Type B pancreatic cell (in vitro differentiated cells): ENCODE data around the gene DRGX. TPM values are rescaled to one million over a fixed set of nuclear protein-coding genes. Genes with fewer than 3 reads are reported as not detected.
A peak's percentile ranks its signal among the peaks of the same experiment; 100 is the strongest.

Experiments used
- DNase-seq: peaks from one replicate; pipeline ENCODE4 v3.0.0; 2021; ENCODE audit warnings: mixed read lengths; ENCODE audit not compliant: unreplicated experiment; ENCODE audit errors: extremely low spot score
- H3K27ac Mint-ChIP-seq: 2 replicates; pipeline ENCODE4 v1.8.0; 2021; ENCODE audit warnings: mild to moderate bottlenecking, mixed read lengths
- H3K27me3 Mint-ChIP-seq: 2 replicates; pipeline ENCODE4 v1.8.0; 2021; ENCODE audit warnings: mixed read lengths
- H3K36me3 Mint-ChIP-seq: 2 replicates; pipeline ENCODE4 v1.8.0; 2021; ENCODE audit warnings: mixed read lengths
- H3K4me1 Mint-ChIP-seq: one replicate; pipeline ENCODE4 v1.8.0; 2021; ENCODE audit warnings: mixed read lengths; ENCODE audit not compliant: unreplicated experiment
- H3K4me3 Mint-ChIP-seq: 2 replicates; pipeline ENCODE4 v1.8.0; 2021; ENCODE audit warnings: mild to moderate bottlenecking, mixed read lengths
- H3K9me3 Mint-ChIP-seq: 2 replicates; pipeline ENCODE4 v1.8.0; 2021; ENCODE audit warnings: mixed read lengths
- CTCF ChIP-seq: fragments of 200-600 bp; sonication (generic); conservative IDR thresholded peaks from 2 replicates; pipeline ENCODE4 v1.5.0; 2021; ENCODE audit warnings: antibody characterized with exemption, mild to moderate bottlenecking
- total RNA-seq: library from RNA; stranded (reverse); gene quantifications from 2 replicates; pipeline ENCODE4 v1.2.1, GENCODE V29; 2021; ENCODE audit warnings: low replicate concordance

Gene DRGX
- total RNA-seq, 1 donor from 2014 or later = 0.22 TPM

- no peak for DNase-seq
- no peak overlapping the region for H3K27ac Mint-ChIP-seq
- peaks cover 6% of the 10 kb centered on the region for H3K9me3 Mint-ChIP-seq
- peaks cover 5% of the 10 kb centered on the region for H3K36me3 Mint-ChIP-seq
- no peak overlapping the region for H3K4me3 Mint-ChIP-seq
- H3K4me1 Mint-ChIP-seq = no peaks in the 10 kb centered on the region
- no peak for TF ChIP-seq CTCF
- no peaks in the 10 kb centered on the region for H3K27me3 Mint-ChIP-seq
Measured at GRCh38 chr10:49433069-49433468, 37.2 kb upstream of the DRGX start.

- no peak for DNase-seq
- Mint-ChIP-seq H3K36me3 (peaks cover 8% of the 10 kb centered on the region), H3K27ac (no peak overlapping the region), H3K4me3 (no peak overlapping the region), H3K27me3 (no peaks in the 10 kb centered on the region), H3K9me3 (peaks cover 6% of the 10 kb centered on the region), H3K4me1 (no peaks in the 10 kb centered on the region)
- TF ChIP-seq CTCF = no peak
Measured at GRCh38 chr10:49431426-49431825, 35.5 kb upstream of the DRGX start.

GRCh38 chr10:49429458-49429857, 33.6 kb upstream of the DRGX start:
- Mint-ChIP-seq H3K36me3 (peaks cover 8% of the 10 kb centered on the region), H3K4me3 (no peak overlapping the region), H3K4me1 (no peaks in the 10 kb centered on the region), H3K9me3 (peaks cover 6% of the 10 kb centered on the region), H3K27ac (no peak overlapping the region), H3K27me3 (no peaks in the 10 kb centered on the region)
- no peak for TF ChIP-seq CTCF
- no peak for DNase-seq

- H3K36me3 Mint-ChIP-seq = peaks cover 8% of the 10 kb centered on the region
- H3K27me3 Mint-ChIP-seq = no peaks in the 10 kb centered on the region
- no peaks in the 10 kb centered on the region for H3K4me1 Mint-ChIP-seq
- DNase-seq = no peak
- H3K9me3 Mint-ChIP-seq = peaks cover 6% of the 10 kb centered on the region
- peak overlapping the region; percentile 11 for H3K4me3 Mint-ChIP-seq
- TF ChIP-seq CTCF = no peak
- H3K27ac Mint-ChIP-seq = peak overlapping the region; percentile 85
Measured at GRCh38 chr10:49426490-49427360, 30.8 kb upstream of the DRGX start.

GRCh38 chr10:49419005-49419404, 23.1 kb upstream of the DRGX start:
- H3K9me3 Mint-ChIP-seq = peaks cover 2% of the 10 kb centered on the region
- peak overlapping the region; percentile 100 for H3K27ac Mint-ChIP-seq

More at GRCh38 chr10:49419005-49419404, 23.1 kb upstream of the DRGX start:
- peak overlapping the region; percentile 87 for H3K4me3 Mint-ChIP-seq
- no peaks in the 10 kb centered on the region for H3K36me3 Mint-ChIP-seq
- H3K4me1 Mint-ChIP-seq = no peaks in the 10 kb centered on the region
- DNase-seq = no peak
- H3K27me3 Mint-ChIP-seq = peaks cover 11% of the 10 kb centered on the region
- TF ChIP-seq CTCF = no peak
